ENCODE data around the gene PTPRN2. TPM values are rescaled to one million over a fixed set of nuclear protein-coding genes. Genes with fewer than 3 reads are reported as not detected.

Gene PTPRN2
- polyA plus RNA-seq, 1 experiment: 0.31 TPM

- no peak overlapping the region for H3K4me3 ChIP-seq (ENCODE audit: low read depth, low read length)
- no peaks in the 10 kb centered on the region for H3K36me3 ChIP-seq (ENCODE audit: control insufficient read depth, insufficient read depth, low read length)
- no peak for TF ChIP-seq CTCF (IDR thresholded peaks at IDR 0.05; ENCODE audit: insufficient read depth, low read depth, low read length)
- no peaks in the 10 kb centered on the region for H3K27me3 ChIP-seq (ENCODE audit: control insufficient read depth, insufficient read depth, low read length)
- no peak for DNase-seq (ENCODE audit: low read depth)
- ChIA-PET POLR2A (no interaction called here), CTCF (no interaction called here)
Measured at GRCh38 chr7:157497367-157497743, 1090.3 kb downstream of the PTPRN2 start.

- Histone ChIP-seq H3K36me3 (ENCODE audit: control insufficient read depth, insufficient read depth, low read length) (no peaks in the 10 kb centered on the region), H3K4me3 (ENCODE audit: low read depth, low read length) (no peak overlapping the region), H3K27me3 (ENCODE audit: control insufficient read depth, insufficient read depth, low read length) (no peaks in the 10 kb centered on the region)
- TF ChIP-seq CTCF (IDR thresholded peaks at IDR 0.05; ENCODE audit: insufficient read depth, low read depth, low read length): no peak
- no peak for DNase-seq (ENCODE audit: low read depth)
- CTCF ChIA-PET: no interaction called here
- POLR2A ChIA-PET: no interaction called here
Measured at GRCh38 chr7:157496416-157497275, 1091.0 kb downstream of the PTPRN2 start.

- Histone ChIP-seq H3K4me3 (ENCODE audit: low read depth, low read length) (no peak overlapping the region), H3K36me3 (ENCODE audit: control insufficient read depth, insufficient read depth, low read length) (no peaks in the 10 kb centered on the region), H3K27me3 (ENCODE audit: control insufficient read depth, insufficient read depth, low read length) (no peaks in the 10 kb centered on the region)
- TF ChIP-seq CTCF (IDR thresholded peaks at IDR 0.05; ENCODE audit: insufficient read depth, low read depth, low read length): no peak
- ChIA-PET CTCF (no interaction called here), POLR2A (no interaction called here)
- DNase-seq (ENCODE audit: low read depth): no peak
Measured at GRCh38 chr7:157495594-157495993, 1092.0 kb downstream of the PTPRN2 start.

GRCh38 chr7:157495177-157495553 lies 1092.5 kb downstream of the PTPRN2 start:
- CTCF ChIA-PET: no interaction called here
- no peak for TF ChIP-seq CTCF (IDR thresholded peaks at IDR 0.05; ENCODE audit: insufficient read depth, low read depth, low read length)
- POLR2A ChIA-PET: no interaction called here

GRCh38 chr7:157494506-157495176 lies 1093.0 kb downstream of the PTPRN2 start:
- ChIA-PET POLR2A (no interaction called here), CTCF (no interaction called here)
- no peak for DNase-seq (ENCODE audit: low read depth)
- no peaks in the 10 kb centered on the region for H3K27me3 ChIP-seq (ENCODE audit: control insufficient read depth, insufficient read depth, low read length)
- no peaks in the 10 kb centered on the region for H3K36me3 ChIP-seq (ENCODE audit: control insufficient read depth, insufficient read depth, low read length)
- no peak overlapping the region for H3K4me3 ChIP-seq (ENCODE audit: low read depth, low read length)
- TF ChIP-seq CTCF (IDR thresholded peaks at IDR 0.05; ENCODE audit: insufficient read depth, low read depth, low read length): no peak

More at GRCh38 chr7:157495177-157495553, 1092.5 kb downstream of the PTPRN2 start:
- H3K4me3 ChIP-seq (ENCODE audit: low read depth, low read length): no peak overlapping the region
- H3K36me3 ChIP-seq (ENCODE audit: control insufficient read depth, insufficient read depth, low read length): no peaks in the 10 kb centered on the region
- no peak for DNase-seq (ENCODE audit: low read depth)
- H3K27me3 ChIP-seq (ENCODE audit: control insufficient read depth, insufficient read depth, low read length): no peaks in the 10 kb centered on the region

All from BJ (cell line).